Mucosa of gallbladder (tissue), 1 donor: Measurements from ENCODE around the gene FXYD2. TPM values are rescaled to one million over a fixed set of nuclear protein-coding genes. Genes with fewer than 3 reads are reported as not detected.

ENCODE experiments used
- DNase-seq: peaks from one replicate; pipeline ENCODE4 v3.0.0-alpha.2; 2020; ENCODE audit warnings: low spot score
- total RNA-seq: library from RNA; stranded (reverse); gene quantifications from one replicate; pipeline ENCODE4 v1.2.1, GENCODE V29; 2021
- donor health status: DM: no; HTN: no; CAD: no.

Gene FXYD2
- total RNA-seq, 1 donor from 2014 or later = 1,539 TPM

DNA sequence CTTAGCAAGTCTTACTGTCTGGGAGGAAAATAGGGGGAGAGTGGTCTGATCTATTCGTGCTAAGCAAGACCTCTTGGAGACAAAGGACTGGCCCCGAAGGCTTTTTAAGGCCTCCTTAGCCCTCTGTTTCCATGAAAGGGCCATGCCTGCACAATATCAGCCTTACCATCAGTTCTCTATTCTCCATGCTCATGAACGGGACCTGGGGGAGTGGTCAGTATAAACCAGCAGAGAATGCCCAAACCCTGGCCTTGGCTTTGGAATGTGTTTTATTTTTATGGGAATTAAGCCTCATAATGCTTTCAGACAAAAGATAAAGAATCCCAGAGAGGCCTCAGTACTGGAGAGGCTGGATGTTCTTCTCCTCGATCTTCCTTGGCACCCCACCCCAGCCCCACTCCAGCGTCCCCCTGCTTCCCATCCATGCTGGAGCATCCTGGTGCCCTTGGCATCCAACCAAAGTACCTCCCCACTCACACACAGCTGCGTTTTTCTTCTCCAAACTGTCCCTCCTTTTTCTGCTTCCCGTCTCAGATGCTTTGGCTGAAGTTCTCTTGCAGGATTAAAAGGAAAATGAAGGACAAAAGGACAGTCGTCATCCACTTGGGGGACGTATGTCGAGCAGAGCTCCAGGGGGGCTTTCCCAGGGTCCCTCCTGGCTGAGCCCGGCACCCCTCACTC is 33.3 kb upstream of the FXYD2 start:
- no peak for DNase-seq

DNA sequence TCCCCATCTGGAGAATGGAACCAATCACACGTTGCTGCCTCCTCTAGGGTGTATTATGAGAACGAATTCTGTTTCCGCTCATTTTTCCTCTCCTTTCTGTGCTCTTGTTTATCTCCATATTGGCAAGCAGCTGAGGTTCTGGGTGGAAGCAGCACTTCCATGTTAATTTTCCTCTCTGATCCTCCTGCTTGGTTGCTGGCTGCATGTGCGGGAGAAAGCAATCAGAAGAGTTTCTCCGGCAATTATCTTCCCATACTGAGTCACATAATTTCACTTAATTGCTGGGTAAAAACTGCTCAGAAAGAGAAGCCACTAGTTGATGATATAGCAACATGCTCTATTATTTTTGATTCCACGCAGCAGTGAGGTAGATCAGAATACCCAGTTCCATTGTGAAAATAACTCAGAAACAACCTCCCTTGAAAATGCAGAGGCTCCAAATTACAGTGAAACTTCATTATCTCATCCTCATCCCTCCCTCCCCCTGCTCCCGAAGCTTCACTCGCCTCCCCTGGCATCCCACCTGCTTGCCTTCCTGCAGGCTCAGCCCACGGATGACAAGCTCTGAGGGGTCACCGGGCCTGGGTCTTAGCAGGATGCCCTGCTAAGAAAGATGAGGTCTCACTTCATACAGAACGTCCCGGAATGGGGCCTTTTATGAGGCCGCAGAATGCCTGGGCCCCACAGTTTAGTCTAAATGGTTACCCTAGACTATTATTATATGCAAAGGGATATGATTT is 31.5 kb upstream of the FXYD2 start:
- DNase-seq = no peak

DNA sequence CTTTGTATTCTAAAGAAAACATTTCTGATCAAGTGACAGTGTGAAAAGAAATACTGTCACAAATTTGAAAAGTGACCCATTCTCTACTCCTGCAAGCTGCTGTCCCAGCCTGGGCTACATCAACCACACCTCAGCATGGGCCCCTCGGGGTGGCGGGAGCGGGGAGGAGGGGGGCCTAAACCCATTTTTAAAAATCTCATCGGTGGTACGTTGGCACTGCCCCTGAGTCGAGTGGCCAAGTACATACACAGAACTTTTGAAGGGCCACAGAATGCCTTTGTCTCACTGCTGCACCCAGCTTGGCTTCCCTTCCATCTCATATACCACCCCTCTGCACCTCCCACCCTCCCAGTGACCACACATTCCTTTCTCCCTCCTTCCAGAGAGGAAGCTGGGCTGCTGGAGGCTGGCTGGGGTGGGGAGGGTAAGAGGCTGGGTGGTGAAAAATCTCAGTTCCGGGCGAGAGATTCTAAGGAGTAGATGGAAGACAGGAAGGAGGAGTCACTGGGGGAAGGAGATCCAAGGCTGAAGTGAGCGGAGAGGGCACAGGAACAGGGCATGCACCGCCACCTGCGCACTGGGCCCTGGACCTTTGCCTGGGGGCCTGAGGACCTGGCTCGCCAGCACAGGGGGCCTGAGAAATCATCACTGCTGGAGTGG is 30.8 kb upstream of the FXYD2 start:
- DNase-seq = no peak

DNA sequence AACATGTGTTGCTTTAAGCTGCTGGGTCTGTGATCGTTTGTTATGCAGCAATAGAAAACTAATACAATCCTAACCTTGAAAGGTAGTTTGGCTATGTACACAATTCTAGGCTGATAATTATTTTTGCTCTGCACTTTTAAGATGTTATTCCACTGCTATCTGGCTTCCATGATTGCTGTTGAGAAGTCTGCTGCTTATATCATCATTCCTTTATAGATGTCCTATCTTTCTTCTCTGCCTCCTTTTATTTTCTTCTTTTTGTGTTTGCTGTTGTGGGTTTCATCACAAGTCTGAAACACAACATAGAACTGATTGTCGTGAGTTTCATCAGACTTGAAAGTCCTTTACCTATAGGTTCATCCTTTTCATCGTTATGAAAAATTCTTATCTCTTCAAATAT is 27.8 kb upstream of the FXYD2 start:
- no peak for DNase-seq

DNA sequence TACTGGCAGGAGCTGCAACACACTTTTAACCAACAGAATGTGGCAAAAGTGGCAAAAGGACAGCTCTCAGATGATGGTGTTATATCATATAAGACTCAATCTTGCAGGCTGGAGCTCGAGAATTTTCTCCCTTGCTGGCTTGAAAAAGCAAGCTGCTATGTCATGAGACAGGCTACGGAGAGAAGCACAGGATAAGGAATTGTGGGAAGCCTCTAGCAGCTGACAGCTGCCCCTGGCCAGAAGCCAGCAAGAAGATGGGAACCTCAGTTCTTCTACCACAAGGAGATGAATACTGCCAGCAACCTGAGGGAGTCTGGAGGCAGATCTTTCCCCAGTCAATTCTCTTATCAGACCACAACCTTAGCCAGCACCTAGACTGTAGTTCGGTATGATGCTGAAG is 27.3 kb upstream of the FXYD2 start:
- DNase-seq = no peak

DNA sequence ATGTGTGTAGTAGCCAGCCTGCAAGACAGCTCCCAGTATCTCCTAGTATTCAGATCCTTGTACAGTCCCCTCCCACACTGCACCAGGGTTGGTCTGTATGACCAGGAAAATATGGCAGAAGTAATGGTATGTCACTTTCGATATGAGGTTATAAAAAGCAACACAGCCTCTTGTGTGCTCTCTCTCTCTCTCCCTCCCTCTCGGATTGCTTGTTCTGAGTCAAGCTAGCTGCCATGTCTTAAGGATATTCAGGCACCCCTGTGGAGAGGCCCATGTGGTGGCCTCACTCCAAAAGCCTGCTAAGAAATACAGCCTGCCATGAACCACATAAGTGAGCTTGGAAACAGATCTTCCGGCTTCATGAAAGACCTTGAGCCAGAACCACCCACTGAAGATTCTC is 26.6 kb upstream of the FXYD2 start:
- no peak for DNase-seq

DNA sequence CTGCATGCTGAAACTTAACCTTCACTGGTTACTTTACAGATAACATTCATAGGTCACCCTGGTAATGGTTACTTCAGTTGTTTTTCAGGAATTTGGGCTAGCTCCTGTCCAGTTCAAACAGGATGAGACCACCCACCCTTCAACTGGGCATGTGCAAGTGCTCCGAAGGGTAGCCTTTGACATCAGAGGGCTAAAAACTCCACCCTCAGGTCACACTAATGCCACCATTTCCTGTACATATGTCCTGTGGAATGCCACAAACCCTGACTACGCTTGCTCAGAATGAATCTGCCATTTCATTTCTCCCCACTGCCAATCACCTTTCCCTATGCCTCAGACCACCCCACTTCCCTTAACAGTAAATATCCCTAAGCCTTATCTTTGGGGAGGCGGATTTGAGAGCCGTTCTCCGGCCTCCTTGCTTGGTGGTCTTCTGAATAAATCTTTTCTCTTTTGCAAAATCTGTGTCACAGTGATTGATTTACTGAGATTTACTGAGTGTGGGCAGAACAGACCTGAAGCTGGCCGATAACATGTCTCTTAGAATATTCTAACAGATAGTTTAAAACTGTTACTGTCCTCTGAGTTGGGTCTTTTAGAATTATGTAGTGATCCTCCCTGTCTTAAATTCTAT is 25.4 kb upstream of the FXYD2 start:
- DNase-seq = no peak

DNA sequence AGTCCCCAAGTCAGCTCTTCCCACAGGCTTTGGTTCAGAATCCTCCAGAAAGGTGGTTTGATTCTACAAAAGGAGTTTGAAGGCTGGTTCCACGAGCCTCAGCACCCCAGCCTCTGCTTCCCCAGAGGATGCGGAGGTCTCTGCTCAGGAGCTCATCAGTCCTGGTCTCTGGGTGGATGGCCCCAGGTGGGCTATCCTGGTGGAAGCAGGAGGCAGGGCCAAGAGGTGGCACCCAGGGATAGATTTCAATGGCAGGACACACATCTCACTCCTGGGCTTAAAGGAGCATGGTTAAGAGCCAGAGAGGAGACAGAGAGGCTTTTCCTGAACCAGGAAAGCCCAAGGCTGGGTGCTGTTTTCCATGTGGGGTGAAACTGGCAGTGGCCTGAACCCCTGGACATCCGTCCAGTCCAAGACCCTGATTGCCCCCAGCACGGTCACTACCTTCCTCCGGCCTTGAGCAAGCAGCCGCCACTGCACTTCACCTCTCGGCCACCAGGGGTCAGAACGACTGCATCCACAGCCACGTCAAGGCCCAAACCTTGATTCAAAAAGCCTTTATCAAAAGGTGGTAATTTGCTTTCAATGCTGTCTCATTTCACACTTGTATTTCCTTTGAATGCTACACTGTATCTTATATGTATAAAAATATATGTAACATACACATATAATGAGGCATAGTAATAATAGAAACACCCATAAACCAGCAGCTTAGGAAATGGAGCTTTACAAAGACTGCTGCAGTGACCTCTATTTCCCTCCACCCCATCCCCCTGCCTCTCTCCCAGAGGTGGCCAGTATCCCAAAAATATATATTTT is 19.3 kb upstream of the FXYD2 start:
- peak; percentile 83 for DNase-seq

DNA sequence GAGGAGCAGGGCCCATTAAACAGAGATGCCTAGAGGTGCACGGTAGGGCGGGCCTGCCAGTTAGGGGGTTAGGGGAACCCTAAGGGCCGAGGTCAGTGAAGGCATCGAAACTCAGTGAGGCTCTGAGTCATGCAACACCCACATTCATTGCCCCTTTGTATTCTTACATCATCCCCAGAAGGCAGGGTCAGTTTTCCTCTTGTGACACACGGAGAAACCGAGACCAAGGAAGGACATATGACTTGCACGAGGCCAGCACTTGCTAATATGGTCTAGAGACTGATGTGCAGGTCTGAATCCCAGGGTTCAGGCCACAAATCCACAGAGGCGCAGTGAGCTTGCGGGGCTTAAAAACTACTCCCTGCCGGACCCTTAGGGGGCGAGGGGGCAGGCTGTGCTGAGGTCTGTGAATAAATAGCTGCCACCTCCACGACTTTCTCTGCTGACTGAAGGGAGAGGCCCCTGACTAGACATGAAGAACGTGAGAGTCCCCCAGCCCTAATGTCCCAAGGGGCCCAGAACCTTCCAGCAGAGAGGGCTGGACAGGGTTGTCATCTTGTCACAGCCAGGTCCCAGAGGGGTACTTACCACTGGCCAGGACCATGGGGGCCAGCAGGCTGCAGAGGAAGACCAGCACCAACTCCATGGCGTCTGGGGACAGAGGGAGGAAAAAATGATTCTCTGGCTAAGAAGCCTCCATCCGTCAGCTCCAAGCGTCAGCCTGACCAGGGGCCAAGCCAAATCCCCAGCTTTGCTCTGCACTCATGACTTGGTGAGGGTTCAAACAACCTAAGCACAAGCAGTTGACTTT is 17.8 kb upstream of the FXYD2 start:
- DNase-seq = peak; percentile 47

DNA sequence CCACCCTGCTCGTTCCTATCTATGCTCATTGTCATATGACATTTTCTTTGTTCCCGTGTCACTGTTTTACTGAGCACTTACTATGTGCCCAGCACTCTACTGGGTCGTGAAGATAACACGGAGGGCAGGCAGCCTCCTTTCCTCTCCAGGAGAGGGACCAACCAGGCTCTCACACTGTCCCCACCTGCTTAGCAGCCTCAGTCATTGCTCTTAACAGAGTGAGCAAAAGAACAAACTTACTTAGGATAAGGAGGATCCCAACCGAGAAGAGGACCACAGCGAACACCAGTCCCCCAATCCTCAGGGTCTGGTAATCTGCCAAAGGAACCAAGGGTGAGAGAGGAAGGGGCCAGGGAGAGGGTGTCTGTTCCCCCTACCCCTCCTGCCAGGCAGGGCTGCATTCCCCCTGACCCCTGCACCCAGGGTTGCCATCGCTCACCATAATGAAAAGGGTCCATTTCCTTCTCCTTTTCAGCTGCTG is 17.0 kb upstream of the FXYD2 start:
- DNase-seq = peak; percentile 8

DNA sequence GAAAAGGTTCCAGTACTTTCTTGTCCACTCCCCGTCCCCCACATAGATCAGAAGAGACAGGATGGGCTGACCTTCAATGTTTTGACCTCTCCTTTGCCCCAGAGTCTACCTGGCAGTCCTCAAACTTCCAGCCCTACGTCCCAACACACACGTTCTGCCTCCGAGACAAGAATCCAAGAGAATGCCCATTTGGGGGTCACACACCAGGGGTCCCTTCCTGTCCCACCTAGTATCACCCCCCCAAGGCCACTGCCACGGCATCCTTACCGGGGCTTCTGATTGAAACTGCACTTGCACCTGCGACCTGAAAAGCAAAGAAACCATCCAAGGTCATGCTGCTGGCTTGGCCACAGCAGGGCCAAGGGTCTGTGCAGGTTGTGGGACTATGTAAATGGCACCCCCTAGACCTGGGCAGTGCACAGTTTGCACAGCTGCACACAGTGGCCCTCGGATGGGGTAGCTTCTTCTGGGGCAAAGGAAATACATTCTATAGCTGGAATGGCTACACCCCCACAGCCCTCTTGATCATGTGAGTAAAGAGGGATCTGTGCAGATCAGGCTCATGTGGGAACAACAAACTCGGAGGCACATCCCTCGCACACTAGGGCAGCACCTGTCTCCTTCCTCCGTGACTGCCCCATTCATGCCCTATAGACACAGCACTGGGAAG is 16.5 kb upstream of the FXYD2 start:
- peak; percentile 9 for DNase-seq

DNA sequence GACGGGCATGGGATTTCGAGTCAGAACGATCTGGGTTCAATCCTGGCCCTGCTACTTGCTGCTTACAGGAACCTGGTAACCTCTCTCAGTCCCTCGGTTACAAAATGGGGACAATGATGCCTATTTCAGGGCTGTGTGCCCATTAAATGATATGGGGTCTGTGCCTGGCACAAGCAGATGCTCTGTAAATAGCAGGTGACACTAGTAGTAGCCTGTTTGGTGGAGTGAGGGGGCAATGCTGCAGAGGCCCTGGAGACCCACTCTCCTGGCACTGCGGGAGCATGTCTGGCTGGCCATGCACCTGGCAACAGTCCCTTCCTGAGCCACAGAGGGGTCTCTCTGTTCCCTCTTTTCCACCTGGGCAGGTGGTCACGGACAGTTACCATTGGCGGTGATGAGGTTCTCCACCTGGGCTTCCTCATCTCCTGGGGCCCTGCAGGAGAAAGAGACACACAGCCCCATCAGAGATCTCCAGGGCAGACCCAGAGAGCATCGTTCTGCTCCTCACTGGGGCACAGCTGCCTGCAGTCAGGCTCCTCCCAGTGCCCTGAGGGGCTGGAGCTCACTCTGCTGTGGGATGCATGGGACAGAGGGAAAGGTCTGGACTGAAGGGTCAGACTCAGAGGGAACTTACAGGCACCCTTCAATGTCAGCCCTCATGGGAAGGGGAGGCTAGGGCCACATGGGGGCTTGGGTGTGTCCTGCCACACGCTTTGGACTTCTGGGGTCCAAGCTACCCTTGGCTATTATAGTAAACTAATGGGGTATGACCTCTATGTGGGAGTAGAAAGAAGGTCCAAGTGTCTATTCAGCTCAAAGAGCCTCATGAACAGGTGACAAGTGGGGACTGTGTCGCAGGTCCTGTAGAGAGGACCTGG is 15.6 kb upstream of the FXYD2 start:
- peak; percentile 9 for DNase-seq

DNA sequence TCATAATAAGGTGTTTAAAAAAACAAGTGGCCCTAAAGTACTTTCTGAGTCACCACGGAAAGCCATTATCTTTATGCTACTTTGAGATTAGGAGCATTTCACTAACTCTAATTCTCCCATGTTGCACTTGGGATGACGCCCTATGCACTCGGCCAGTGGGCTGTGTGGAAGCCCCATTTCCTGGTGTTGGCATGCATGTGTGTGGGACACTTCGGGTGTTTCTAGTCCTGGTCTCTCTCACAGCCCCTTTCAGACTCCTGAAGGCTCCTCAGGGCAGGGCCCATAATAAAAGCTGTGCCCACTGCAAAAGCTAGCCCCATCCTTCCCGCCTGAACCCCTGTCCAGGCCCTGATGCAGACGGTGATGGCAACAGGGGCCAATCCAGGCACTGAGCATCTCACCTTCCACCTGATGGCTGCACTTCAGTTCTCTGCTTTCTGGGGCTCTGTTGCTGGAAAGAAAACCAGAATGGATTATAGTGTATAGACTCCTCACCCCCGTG is 14.9 kb upstream of the FXYD2 start:
- peak; percentile 5 for DNase-seq

DNA sequence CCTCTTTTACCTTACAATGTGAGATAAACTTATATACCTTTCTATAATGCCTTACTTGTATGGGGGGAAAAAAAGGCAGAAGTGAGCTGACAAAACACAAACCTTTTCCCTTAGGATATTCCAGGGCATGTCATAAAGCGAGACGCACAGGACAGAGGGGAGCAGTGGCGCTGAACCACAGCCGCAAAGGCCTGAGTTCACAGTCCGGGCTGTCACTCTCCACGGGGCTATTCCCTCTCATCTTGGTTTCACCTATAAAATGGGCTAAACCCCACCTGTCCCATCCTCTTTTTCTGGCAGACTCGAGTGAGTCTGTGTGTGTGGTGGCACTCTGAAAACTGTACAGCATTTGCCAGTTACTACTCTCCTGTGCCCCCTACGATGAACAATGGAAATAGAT is 14.4 kb upstream of the FXYD2 start:
- DNase-seq = no peak

DNA sequence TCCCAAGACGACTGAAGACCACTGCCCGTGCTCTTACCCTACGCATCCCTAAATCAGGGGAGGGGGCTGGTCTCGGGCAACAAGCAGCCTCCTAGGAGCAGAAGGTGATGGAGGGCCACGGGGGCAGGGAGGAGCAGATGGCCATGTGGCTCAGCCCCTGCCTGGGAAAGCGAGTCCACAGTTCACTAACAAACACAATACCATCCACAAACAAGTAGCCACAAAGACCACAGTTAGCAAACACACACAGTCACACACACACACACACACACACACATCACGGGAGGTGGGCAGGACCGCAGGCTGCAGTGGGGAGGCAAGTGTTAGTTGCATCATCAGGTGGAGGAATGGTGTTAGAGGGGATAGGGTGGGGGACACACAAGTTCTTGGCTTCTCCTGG is 13.2 kb upstream of the FXYD2 start:
- DNase-seq = no peak

DNA sequence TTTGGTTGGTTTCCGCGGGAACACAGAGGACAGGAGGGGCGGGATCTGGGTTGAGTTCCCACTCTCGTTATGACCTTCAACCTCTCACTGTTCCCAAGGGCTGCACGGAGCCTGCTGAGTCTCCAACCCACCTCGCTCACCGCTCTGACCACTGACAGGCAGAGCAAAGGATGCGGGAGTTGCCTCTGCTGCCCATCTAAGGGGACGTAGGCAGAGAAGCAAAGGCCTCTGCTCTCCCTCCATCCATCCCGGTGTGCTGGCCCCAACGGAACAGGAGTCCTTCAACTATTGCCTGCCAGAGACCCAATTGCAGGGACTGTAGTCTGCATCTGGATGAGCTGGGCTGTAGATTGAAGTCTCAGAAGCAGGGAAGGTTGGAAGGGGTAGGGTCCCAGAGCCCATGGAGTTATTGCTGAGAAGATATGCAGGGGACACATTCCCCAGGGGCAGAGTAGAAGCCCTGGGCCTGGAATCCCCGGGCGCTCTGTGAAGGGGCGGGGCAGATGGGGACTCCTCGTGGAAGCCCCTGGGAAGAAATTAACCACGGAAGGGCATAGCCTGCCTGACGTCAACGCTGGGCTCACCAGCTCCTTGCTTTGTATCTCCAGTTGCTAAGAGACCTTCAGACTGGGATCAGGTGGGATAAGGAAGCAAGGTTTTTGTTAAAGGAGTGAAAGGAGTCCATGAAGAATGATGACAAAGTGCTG is 12.7 kb upstream of the FXYD2 start:
- DNase-seq = no peak

DNA sequence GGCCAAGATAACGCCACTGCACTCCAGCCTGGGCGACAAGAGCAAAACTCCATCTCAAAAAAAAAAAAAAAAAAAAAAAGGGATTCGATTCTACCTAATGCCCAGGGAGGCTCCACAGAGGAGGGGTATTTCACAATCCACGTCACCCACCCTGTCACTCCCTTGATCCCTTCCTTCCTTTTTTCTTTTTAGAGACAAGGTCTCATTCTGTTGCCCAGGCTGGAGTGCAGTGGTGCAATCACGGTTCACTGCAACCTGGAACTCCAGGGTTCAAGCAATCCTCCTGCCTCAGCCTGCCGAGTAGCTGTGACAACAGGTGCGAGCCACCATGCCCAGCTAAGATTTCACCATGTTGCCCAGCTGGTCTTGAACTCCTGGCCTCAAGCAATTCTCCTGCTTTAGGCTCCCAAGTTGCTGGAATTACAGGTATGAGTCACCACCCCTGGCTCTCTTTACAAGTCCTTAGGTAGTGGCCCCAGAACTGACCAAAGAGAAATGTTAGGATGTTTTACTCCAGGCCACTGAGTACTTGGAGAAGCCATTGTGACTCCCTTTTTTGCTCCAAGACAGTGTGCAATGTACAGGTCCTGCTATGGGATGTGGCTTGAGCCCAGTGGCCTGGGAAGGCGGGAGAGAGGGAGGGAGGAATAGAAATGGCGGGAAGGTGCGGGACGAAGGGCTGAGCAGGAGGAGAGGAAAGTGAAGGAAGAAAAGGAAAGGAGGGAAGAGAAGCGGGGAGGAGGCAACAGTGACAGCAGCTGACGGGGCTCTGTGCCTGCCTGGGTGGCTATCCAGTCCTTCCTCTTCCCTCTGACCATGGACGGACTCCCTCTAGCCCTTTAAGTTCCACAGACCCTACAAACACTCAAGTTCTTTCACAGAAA is 11.8 kb upstream of the FXYD2 start:
- DNase-seq = peak; percentile 9
